Measurements from ENCODE around the gene MYO7A.

The MYO7A gene

GRCh38 chr11:77230878-77231605 is 103.0 kb downstream of the MYO7A start:
- no peak for DNase-seq

DNA sequence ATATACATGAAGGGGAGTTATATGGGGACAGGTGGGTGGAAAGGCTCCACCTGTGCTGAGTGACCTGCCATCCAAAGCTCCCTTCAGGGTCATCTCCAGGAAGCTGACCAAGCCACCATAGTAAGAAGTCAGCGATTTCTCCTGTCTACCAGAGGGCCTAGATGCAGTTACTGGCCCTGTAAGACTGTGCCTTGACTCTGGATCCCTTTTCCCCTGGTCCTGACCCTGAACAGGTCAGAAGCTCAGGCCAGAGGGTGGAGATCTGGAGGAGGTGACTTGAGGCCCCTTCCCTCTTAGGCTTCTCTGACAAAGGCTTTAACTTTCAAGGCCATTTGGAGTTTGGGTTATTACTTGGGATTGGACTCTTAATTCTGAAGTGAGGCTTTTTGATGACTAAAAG is 103.8 kb downstream of the MYO7A start:
- no peak for DNase-seq

GRCh38 chr11:77232242-77232641 is 104.2 kb downstream of the MYO7A start:
- DNase-seq, result no peak

GRCh38 chr11:77233011-77233410 is 105.0 kb downstream of the MYO7A start:
- DNase-seq, result no peak

GRCh38 chr11:77236901-77237300 is 108.9 kb downstream of the MYO7A start:
- no peak for DNase-seq

DNA sequence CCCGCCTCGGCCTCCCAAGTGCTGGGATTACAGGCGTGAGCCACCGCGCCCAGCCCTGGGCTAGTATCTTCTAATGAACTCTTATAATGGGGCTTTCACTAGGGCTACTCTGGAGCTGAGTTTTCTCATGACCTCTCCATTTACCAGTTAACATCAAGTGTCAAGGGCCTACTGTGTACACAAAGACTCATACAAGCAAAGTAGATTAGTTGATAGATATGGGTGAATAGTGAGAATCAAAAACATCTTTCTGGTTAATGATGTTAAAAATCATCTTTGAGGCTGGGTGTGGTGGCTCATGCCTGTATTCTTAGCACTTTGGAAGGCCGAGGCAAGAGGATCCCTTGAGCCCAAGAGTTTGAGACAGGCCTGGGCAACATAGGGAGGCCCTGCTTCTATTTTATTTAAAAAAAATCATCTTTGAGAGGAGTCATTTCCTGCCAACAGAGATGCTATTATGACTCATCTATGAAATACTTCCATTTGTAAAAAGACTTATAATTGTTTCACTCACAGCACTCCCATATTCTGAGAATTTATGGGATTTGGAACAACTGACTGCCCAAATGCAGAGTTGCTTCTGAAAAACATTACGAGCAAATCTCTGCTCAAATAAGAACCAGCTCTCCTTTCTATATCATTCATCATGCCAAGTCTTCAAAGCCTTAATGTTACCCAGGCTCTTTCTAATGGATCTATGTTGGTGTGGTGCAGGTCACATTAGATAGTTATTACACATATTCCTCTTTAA is 116.4 kb downstream of the MYO7A start:
- DNase-seq, result no peak

- DNase-seq, result no peak
These were observed 121.4 kb downstream of the MYO7A start for GRCh38 chr11:77249427-77249826.

DNA sequence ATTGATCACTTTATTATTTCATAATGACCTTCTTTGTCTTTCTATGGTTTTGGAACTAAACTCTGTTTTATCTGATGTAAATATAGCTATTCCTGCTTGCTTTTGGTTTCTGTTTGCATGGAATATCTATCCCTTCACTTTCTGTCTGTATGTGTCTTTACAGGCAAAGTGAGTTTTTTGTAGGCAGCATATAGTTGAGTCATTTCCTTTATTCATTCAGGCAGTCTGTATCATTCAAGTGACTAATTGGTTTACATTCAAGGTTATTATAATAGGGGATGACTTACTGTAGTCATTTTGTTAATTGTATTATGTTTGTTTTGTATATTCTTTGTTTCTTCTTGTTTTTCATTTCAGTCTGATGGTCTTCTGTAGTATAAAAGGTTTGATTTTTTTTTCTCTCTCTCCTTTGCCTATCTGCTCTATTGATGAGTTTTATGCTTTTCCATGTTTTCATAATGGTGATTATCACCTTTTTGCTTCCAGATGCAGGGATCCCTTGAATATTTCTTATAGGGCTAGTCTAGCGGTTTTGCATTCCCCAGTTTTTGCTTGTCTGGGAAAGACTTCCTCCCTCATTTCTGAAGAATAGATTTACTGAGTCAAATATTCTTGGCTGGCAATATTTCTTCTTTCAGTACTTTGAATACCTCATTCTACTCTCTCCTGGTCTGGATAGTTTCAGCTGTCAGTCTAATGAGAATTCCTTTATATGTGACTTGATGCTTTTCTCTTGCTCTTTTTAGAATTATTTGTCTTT is 123.0 kb downstream of the MYO7A start:
- no peak for DNase-seq

GRCh38 chr11:77252555-77253270 is 124.7 kb downstream of the MYO7A start:
- DNase-seq, result no peak

GRCh38 chr11:77253690-77254089 is 125.6 kb downstream of the MYO7A start:
- no peak for DNase-seq

DNA sequence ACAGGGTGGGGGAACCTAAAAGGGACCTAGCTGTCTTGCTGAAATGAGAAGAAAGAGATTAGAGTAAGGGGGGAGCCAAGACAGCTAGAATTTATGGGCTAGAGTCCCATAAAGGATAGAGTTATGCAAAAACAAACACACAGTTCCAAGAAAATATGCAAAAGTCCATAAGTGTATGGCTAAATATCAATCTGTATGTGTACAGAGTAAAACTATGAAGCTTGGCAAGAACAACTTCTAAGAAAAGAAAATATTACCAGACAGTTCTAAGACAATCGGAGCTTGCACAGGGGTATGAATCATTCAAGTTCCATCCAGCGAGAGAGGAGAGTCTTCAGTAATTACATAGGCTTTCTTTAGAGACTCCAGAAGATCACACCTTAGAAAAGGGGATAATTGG is 131.6 kb downstream of the MYO7A start:
- DNase-seq, result no peak

- DNase-seq, result no peak
These were observed 134.8 kb downstream of the MYO7A start for GRCh38 chr11:77262803-77263202.

All from activated naive CD4-positive, alpha-beta T cell treated with anti-CD3 and anti-CD28 coated beads, Interleukin-2, amount 50 U/mL, for 16 hours (primary cell).